GM23338 (cell line): ENCODE data around the gene SPTB. TPM values are rescaled to one million over a fixed set of nuclear protein-coding genes. Genes with fewer than 3 reads are reported as not detected.

ENCODE experiments used
- ATAC-seq: fragments of 200-7000 bp; cut with Tn5 transposase; 3 replicates; pipeline ENCODE4 v1.9.1; 2020
- DNase-seq: peaks from one replicate; pipeline ENCODE4 v3.0.0-alpha.2; 2015; ENCODE audit warnings: low spot score
- H2AFZ ChIP-seq: fragments of 200-600 bp; sonication (generic); 2 replicates; pipeline ENCODE4 v1.8.0; 2016; ENCODE audit warnings: antibody characterized with exemption, mild to moderate bottlenecking, moderate library complexity
- H3F3A ChIP-seq: fragments of 200-600 bp; sonication (generic); replicated peaks from 2 replicates; pipeline ENCODE4 v1.8.0; 2017; ENCODE audit warnings: antibody characterized with exemption, mixed run types, low read depth
- H3K27ac ChIP-seq: fragments of 200-600 bp; sonication (generic); 2 replicates; pipeline ENCODE4 v1.6.1; 2016; ENCODE audit warnings: low read depth
- H3K27me3 ChIP-seq: fragments of 200-600 bp; sonication (generic); 2 replicates; pipeline ENCODE4 v1.8.0; 2016; ENCODE audit warnings: mild to moderate bottlenecking, mixed run types, moderate library complexity; ENCODE audit not compliant: insufficient read depth
- H3K36me3 ChIP-seq: fragments of 200-600 bp; sonication (generic); 2 replicates; pipeline ENCODE4 v1.8.0; 2016; ENCODE audit warnings: mild to moderate bottlenecking; ENCODE audit not compliant: insufficient read depth
- H3K4me1 ChIP-seq: fragments of 200-600 bp; sonication (generic); 2 replicates; pipeline ENCODE4 v1.8.0; 2016; ENCODE audit warnings: mild to moderate bottlenecking, moderate library complexity; ENCODE audit not compliant: insufficient read depth
- H3K4me2 ChIP-seq: fragments of 200-600 bp; sonication (generic); 2 replicates; pipeline ENCODE4 v1.7.1; 2017; ENCODE audit warnings: mixed run types
- H3K4me3 ChIP-seq: fragments of 200-600 bp; sonication (generic); 2 replicates; pipeline ENCODE4 v1.6.1; 2016; ENCODE audit warnings: mixed run types
- H3K79me2 ChIP-seq: fragments of 200-600 bp; sonication (generic); replicated peaks from 2 replicates; pipeline ENCODE4 v1.8.0; 2017; ENCODE audit warnings: mild to moderate bottlenecking; ENCODE audit not compliant: insufficient read depth
- H3K9me2 ChIP-seq: fragments of 200-600 bp; sonication (generic); 2 replicates; pipeline ENCODE4 v1.8.0; 2017; ENCODE audit not compliant: insufficient read depth
- H4K20me1 ChIP-seq: fragments of 200-600 bp; sonication (generic); replicated peaks from 2 replicates; pipeline ENCODE4 v1.8.0; 2017; ENCODE audit warnings: mild to moderate bottlenecking; ENCODE audit not compliant: insufficient read depth
- H3K27ac Mint-ChIP-seq: 2 replicates; pipeline ENCODE4 v1.8.0; 2020; ENCODE audit warnings: inconsistent platforms, mild to moderate bottlenecking, moderate library complexity, mixed read lengths
- H3K27me3 Mint-ChIP-seq: 3 replicates; pipeline ENCODE4 v1.8.0; 2022; ENCODE audit warnings: low read depth, mild to moderate bottlenecking, moderate library complexity, mixed read lengths, inconsistent platforms; ENCODE audit not compliant: insufficient read depth, poor library complexity
- H3K36me3 Mint-ChIP-seq: 3 replicates; pipeline ENCODE4 v1.8.0; 2021; ENCODE audit warnings: low read depth, mild to moderate bottlenecking, inconsistent platforms, moderate library complexity, mixed read lengths
- H3K4me1 Mint-ChIP-seq: 3 replicates; pipeline ENCODE4 v1.8.0; 2020; ENCODE audit warnings: mild to moderate bottlenecking, inconsistent platforms, mixed read lengths
- H3K4me3 Mint-ChIP-seq: 3 replicates; pipeline ENCODE4 v1.8.0; 2021; ENCODE audit warnings: moderate library complexity, mild to moderate bottlenecking, inconsistent platforms, mixed read lengths
- H3K9me3 Mint-ChIP-seq: 3 replicates; pipeline ENCODE4 v1.8.0; 2020; ENCODE audit warnings: moderate library complexity, mild to moderate bottlenecking, inconsistent platforms, mixed read lengths
- CREB1 ChIP-seq: fragments of 250-450 bp; sonication (Bioruptor Pico); IDR thresholded peaks from 2 replicates; pipeline ENCODE4 v1.5.0; 2020; ENCODE audit warnings: low read depth, mild to moderate bottlenecking, moderate library complexity
- ETS1 ChIP-seq: IDR thresholded peaks from 2 replicates; pipeline ENCODE4 v1.6.1; 2016; ENCODE audit warnings: antibody characterized with exemption
- EZH2 ChIP-seq: fragments of 200-600 bp; sonication (generic); IDR thresholded peaks from one replicate; pipeline ENCODE4 v1.8.0; 2017; ENCODE audit warnings: antibody characterized with exemption, mild to moderate bottlenecking, low read depth; ENCODE audit not compliant: unreplicated experiment
- EZH2phosphoT487 ChIP-seq: fragments of 200-600 bp; sonication (generic); IDR thresholded peaks from one replicate; pipeline ENCODE4 v1.8.1; 2018; ENCODE audit warnings: antibody characterized with exemption; ENCODE audit not compliant: unreplicated experiment
- JUNB ChIP-seq: IDR thresholded peaks from one replicate; pipeline ENCODE4 v1.6.1; 2016; ENCODE audit warnings: antibody characterized with exemption; ENCODE audit not compliant: unreplicated experiment
- NANOG ChIP-seq: IDR thresholded peaks from 2 replicates; pipeline ENCODE4 v1.6.1; 2016; ENCODE audit warnings: antibody characterized with exemption, borderline replicate concordance
- POLR2AphosphoS5 ChIP-seq: IDR thresholded peaks from 2 replicates; pipeline ENCODE4 v1.6.1; 2016; ENCODE audit warnings: antibody characterized with exemption, low read depth
- STAT1 ChIP-seq: IDR thresholded peaks from one replicate; pipeline ENCODE4 v1.6.1; 2016; ENCODE audit warnings: antibody characterized with exemption; ENCODE audit not compliant: unreplicated experiment
- ZNF114 ChIP-seq: fragments of 250-450 bp; sonication (Bioruptor Pico); IDR thresholded peaks from 2 replicates; pipeline ENCODE4 v1.5.0; 2020; ENCODE audit warnings: mild to moderate bottlenecking, moderate library complexity
- ZNF462 ChIP-seq: fragments of 250-450 bp; sonication (Bioruptor Pico); IDR thresholded peaks from 2 replicates; pipeline ENCODE4 v1.5.0; 2020; ENCODE audit warnings: mild to moderate bottlenecking, moderate library complexity
- polyA plus RNA-seq: library from polyadenylated mRNA; unstranded; fragments of >200 nt; fragmentation: Nextera tagmentation; extraction: Ambion mirVana; gene quantifications from 2 replicates; pipeline ENCODE4 v1.2.1, GENCODE V29; 2016
- total RNA-seq: library from RNA; depleted of rRNA; stranded (reverse); fragments of >200 nt; shearing (Covaris generic); gene quantifications from 2 replicates; pipeline ENCODE4 v1.2.3, GENCODE V29; 2014
- TF ChIP-seq, protein P1 (sequence below), 2 experiments: fragments of 200-600 bp in 1 of 2; sonication (generic) in 1 of 2; conservative IDR thresholded peaks; 2 replicates each; pipeline versions ENCODE4 v1.5.1 to v1.6.1; 2016 to 2017; ENCODE audit warnings: antibody characterized with exemption in 2 of 2, low read depth in 2 of 2, mild to moderate bottlenecking in 2 of 2, moderate library complexity in 1 of 2
- TF ChIP-seq, protein P2 (sequence below): IDR thresholded peaks from one replicate; pipeline ENCODE4 v1.6.1; 2018; ENCODE audit warnings: antibody characterized with exemption; ENCODE audit not compliant: unreplicated experiment

The SPTB gene
- total and polyA plus RNA-seq, 2 experiments from 2014 or later, result 1.1 to 1.9 TPM

DNA sequence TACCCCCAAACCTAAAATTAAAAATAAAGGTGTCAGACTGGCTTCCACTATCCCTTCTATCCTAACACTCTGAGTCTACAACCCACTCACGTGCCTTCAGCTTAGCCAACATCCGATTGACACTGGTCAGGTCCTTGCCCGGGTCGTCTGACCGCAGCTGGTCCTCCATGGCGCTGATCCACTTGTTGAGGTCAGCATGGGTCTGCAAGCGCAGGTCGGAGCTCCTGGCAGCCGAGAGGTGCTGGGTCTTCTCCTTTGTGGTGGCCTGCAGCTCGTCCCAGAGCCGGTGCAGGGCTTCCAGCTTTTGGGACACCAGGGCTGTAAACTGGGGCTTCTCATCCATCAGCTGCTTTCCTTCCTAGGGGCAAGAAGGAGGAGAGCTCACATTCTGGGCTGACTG, 97.5 kb downstream of the SPTB start (continued):
- TF ChIP-seq ZNF462 (CRISPR knock-in tag) (no peak), ETS1 (no peak), EZH2 (no peak), JUNB (no peak), ZNF114 (no peak)

DNA sequence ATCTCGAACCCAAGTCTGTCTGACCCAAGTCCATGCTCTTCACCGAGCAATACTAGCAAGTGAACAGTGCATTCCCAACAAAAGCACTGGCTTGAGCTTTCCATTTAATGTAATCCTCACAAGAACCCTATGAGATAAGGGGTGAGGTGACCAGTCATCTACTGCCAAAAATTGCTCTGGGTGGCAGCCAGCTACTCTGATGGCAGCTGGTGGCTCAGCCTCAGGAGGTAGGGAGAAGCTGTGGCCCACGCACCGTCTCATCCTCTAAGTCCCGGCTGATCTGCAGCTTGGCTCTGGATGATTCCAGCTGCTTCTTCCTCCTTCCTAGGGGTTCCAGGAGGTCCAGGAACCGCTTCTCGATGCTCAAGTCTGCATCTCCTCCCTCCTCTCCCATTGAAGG, 100.2 kb downstream of the SPTB start:
- H4K20me1 ChIP-seq, result no peaks in the 10 kb centered on the region
- peaks cover 7% of the 10 kb centered on the region for H3K9me3 Mint-ChIP-seq
- TF ChIP-seq, protein P1, sequence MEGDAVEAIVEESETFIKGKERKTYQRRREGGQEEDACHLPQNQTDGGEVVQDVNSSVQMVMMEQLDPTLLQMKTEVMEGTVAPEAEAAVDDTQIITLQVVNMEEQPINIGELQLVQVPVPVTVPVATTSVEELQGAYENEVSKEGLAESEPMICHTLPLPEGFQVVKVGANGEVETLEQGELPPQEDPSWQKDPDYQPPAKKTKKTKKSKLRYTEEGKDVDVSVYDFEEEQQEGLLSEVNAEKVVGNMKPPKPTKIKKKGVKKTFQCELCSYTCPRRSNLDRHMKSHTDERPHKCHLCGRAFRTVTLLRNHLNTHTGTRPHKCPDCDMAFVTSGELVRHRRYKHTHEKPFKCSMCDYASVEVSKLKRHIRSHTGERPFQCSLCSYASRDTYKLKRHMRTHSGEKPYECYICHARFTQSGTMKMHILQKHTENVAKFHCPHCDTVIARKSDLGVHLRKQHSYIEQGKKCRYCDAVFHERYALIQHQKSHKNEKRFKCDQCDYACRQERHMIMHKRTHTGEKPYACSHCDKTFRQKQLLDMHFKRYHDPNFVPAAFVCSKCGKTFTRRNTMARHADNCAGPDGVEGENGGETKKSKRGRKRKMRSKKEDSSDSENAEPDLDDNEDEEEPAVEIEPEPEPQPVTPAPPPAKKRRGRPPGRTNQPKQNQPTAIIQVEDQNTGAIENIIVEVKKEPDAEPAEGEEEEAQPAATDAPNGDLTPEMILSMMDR (conservative IDR thresholded peaks at IDR 0.05; ENCODE audit: low read depth in 2 of 2), result no peak
- TF ChIP-seq STAT1 (no peak), POLR2AphosphoS5 (no peak), EZH2phosphoT487 (no peak), CREB1 (no peak), ZNF114 (no peak), EZH2 (no peak), NANOG (no peak)
- TF ChIP-seq, protein P2, sequence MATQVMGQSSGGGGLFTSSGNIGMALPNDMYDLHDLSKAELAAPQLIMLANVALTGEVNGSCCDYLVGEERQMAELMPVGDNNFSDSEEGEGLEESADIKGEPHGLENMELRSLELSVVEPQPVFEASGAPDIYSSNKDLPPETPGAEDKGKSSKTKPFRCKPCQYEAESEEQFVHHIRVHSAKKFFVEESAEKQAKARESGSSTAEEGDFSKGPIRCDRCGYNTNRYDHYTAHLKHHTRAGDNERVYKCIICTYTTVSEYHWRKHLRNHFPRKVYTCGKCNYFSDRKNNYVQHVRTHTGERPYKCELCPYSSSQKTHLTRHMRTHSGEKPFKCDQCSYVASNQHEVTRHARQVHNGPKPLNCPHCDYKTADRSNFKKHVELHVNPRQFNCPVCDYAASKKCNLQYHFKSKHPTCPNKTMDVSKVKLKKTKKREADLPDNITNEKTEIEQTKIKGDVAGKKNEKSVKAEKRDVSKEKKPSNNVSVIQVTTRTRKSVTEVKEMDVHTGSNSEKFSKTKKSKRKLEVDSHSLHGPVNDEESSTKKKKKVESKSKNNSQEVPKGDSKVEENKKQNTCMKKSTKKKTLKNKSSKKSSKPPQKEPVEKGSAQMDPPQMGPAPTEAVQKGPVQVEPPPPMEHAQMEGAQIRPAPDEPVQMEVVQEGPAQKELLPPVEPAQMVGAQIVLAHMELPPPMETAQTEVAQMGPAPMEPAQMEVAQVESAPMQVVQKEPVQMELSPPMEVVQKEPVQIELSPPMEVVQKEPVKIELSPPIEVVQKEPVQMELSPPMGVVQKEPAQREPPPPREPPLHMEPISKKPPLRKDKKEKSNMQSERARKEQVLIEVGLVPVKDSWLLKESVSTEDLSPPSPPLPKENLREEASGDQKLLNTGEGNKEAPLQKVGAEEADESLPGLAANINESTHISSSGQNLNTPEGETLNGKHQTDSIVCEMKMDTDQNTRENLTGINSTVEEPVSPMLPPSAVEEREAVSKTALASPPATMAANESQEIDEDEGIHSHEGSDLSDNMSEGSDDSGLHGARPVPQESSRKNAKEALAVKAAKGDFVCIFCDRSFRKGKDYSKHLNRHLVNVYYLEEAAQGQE, result no peak

More for the DNA sequence above, 100.2 kb downstream of the SPTB start:
- H3K27ac ChIP-seq, result no peak overlapping the region
- H3K4me3 Mint-ChIP-seq, result no peak overlapping the region
- ATAC-seq, result no peak
- no peaks in the 10 kb centered on the region for H3K79me2 ChIP-seq
- no peak overlapping the region for H3K4me3 ChIP-seq
- H3K36me3 Mint-ChIP-seq, result peaks cover 9% of the 10 kb centered on the region
- H3K27me3 ChIP-seq, result no peaks in the 10 kb centered on the region
- H3K36me3 ChIP-seq, result no peaks in the 10 kb centered on the region
- no peak for DNase-seq
- no peak overlapping the region for H3K27ac Mint-ChIP-seq
- peaks cover 4% of the 10 kb centered on the region for H3K27me3 Mint-ChIP-seq
- no peaks in the 10 kb centered on the region for H3F3A ChIP-seq
- no peak overlapping the region for H2AFZ ChIP-seq
- H3K4me2 ChIP-seq, result no peak overlapping the region
- H3K4me1 Mint-ChIP-seq, result peaks cover 5% of the 10 kb centered on the region; the same call in 2 of the 3 replicates
- H3K9me2 ChIP-seq, result 0 out of 2 replicates have a peak, but pooled peaks cover 5% of the 10 kb centered on the region
- H3K4me1 ChIP-seq, result no peaks in the 10 kb centered on the region
